ENCODE measurements around the gene EHD4.

Gene EHD4

GRCh38 chr15:41955100-41955499 lies 17.3 kb downstream of the EHD4 start:
- no peak for DNase-seq

GRCh38 chr15:41954036-41954435 lies 18.3 kb downstream of the EHD4 start:
- DNase-seq: no peak

GRCh38 chr15:41952013-41952563 lies 20.3 kb downstream of the EHD4 start:
- DNase-seq: no peak

- no peak for DNase-seq
Observed at GRCh38 chr15:41951571-41951970, 20.8 kb downstream of the EHD4 start.

GRCh38 chr15:41950489-41950888 lies 21.9 kb downstream of the EHD4 start:
- DNase-seq: no peak

GRCh38 chr15:41950127-41950483 lies 22.3 kb downstream of the EHD4 start:
- DNase-seq: no peak

GRCh38 chr15:41949401-41950126 lies 22.8 kb downstream of the EHD4 start:
- no peak for DNase-seq

GRCh38 chr15:41948490-41948889 lies 23.9 kb downstream of the EHD4 start:
- DNase-seq: no peak

- no peak for DNase-seq
Observed at GRCh38 chr15:41946970-41947369, 25.4 kb downstream of the EHD4 start.

- no peak for DNase-seq
Observed at GRCh38 chr15:41945731-41946130, 26.6 kb downstream of the EHD4 start.

GRCh38 chr15:41945221-41945620 lies 27.1 kb downstream of the EHD4 start:
- DNase-seq: no peak

- no peak for DNase-seq
Observed at GRCh38 chr15:41944313-41944940, 27.9 kb downstream of the EHD4 start.

GRCh38 chr15:41943543-41944312 lies 28.6 kb downstream of the EHD4 start:
- no peak for DNase-seq

- no peak for DNase-seq
Observed at GRCh38 chr15:41942886-41943285, 29.5 kb downstream of the EHD4 start.

- no peak for DNase-seq
Observed at GRCh38 chr15:41941644-41942415, 30.5 kb downstream of the EHD4 start.

GRCh38 chr15:41940441-41940857 lies 31.9 kb downstream of the EHD4 start:
- DNase-seq: no peak

GRCh38 chr15:41939986-41940385 lies 32.4 kb downstream of the EHD4 start:
- DNase-seq: no peak

- no peak for DNase-seq
Observed at GRCh38 chr15:41937568-41937923, 34.8 kb downstream of the EHD4 start.

- no peak for DNase-seq
Observed at GRCh38 chr15:41936649-41937567, 35.4 kb downstream of the EHD4 start.

GRCh38 chr15:41936155-41936554 lies 36.2 kb downstream of the EHD4 start:
- DNase-seq: no peak

- no peak for DNase-seq
Observed at GRCh38 chr15:41935566-41936020, 36.8 kb downstream of the EHD4 start.

GRCh38 chr15:41934843-41935242 lies 37.5 kb downstream of the EHD4 start:
- no peak for DNase-seq
